SK-MEL-5 (cell line): ENCODE results near the gene PRR5L. TPM values are rescaled to one million over a fixed set of nuclear protein-coding genes. Genes with fewer than 3 reads are reported as not detected.
"Not testable (repeated sequence)": the region's sequence is repeated elsewhere in the genome, so short reads cannot be mapped to it uniquely, and the experiment has no call there.

Experiments used
- DNase-seq: peaks from one replicate; pipeline ENCODE4 v3.0.0-alpha.2; 2016; ENCODE audit warnings: low read depth, low spot score
- in situ Hi-C: cut with HindIII; loops from 2 replicates; pipeline ENCODE4 v1.10.0; 2016; ENCODE audit warnings: low sequenced_read_pairs, high pct_unique_total_duplicates, low pct_unique_long_range_greater_than_20kb
- total RNA-seq: library from RNA; depleted of rRNA; stranded (reverse); fragments of >200 nt; shearing (Covaris generic); gene quantifications from 2 replicates; pipeline ENCODE4 v1.2.3, GENCODE V29; 2014

PRR5L gene
- total RNA-seq, 1 experiment from 2014 or later, result 3.2 TPM

- DNase-seq, result no peak
- in situ Hi-C loops, result no loop called here
Observed at GRCh38 chr11:36311926-36312595, 16.0 kb downstream of the PRR5L start.

GRCh38 chr11:36312611-36313472, 16.8 kb downstream of the PRR5L start:
- DNase-seq, result no peak
- in situ Hi-C loops, result no loop called here

- in situ Hi-C loops, result no loop called here
- no peak for DNase-seq
Observed at GRCh38 chr11:36313750-36314433, 17.8 kb downstream of the PRR5L start.

GRCh38 chr11:36314434-36314767, 18.3 kb downstream of the PRR5L start:
- in situ Hi-C loops, result no loop called here

GRCh38 chr11:36316049-36316448, 20.0 kb downstream of the PRR5L start:
- DNase-seq, result no peak
- in situ Hi-C loops, result no loop called here

More at GRCh38 chr11:36314434-36314767, 18.3 kb downstream of the PRR5L start:
- DNase-seq, result no peak

- in situ Hi-C loops, result no loop called here
- DNase-seq, result no peak
Observed at GRCh38 chr11:36317992-36318391, 21.9 kb downstream of the PRR5L start.

DNA sequence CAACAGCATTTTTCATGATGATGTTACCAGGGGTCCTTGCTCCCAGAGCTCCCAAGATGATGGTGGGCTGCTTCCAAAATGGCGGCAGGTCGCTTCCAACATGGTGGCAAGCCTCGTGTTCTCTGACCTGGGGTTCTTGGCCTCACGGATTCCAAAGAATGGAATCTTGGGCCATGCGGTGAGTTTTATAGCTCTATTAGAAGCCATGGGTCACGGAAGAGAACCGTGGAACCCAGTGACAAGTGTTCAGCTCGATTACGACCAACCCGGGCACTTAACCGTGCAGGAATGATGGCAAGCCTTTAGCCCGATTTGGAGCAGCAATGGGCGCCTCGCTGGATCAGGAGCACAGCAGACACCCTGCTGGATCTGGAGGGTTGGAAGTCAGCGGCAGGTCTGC, 28.9 kb downstream of the PRR5L start:
- DNase-seq, in situ Hi-C loops: not testable (repeated sequence)

DNA sequence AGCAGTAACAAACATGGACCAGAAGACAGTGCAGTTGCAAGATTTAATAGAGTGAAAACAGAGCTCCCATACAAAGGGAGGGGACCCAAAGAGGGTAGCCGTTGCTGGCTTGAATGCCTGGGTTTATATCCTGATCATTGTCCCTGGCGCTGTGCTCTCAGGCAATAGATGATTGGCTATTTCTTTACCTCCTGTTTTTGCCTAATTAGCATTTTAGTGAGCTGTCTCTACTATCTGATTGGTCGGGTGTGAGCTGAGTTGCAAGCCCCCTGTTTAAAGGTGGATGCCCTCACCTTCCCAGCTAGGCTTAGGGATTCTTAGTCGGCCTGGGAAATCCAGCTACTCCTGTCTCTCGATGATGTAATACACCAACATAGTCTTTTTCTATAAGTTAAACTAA, 29.3 kb downstream of the PRR5L start:
- in situ Hi-C loops, DNase-seq: not testable (repeated sequence)

DNA sequence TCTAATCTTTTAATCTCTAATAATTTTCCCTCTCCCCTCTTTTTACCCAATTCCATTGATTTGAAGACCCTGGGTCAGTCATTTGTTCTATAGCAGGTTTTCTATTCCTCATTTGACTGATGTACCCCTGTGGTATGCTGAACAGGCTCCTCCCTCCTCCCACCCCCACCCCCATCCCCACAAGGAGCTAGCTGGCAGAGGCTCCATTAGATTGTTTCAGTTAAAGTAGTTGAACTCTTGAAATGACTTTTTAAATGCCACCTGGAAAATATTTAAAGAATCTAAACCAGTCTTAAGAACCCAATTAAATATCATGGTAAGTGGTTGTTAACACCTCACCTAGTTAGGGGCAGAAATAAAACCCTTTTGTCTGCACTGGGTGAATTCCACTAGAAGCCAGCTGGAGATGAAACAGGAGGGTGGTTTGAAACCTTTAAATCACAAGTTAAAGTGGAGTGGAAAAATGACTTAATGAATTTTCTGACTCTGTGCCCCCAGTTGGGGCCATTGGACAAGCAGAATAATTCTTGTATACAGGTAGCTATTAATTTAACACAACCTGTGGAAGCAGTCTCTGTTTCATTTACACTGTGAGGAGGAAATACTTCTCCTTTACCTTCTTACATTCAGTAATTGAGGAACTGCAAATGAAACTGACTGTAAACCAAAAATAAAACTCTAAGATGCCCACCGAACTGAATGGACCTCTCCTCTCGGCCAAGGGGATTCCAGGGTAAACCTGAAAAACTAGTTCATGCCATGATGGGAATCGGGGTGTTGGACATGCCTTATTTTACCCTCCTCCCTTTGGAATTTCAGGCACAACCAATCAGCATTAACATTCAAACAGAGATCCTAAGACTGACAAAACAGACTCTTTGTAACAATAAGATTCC, 30.7 kb downstream of the PRR5L start:
- no peak for DNase-seq
- in situ Hi-C loops, result no loop called here

GRCh38 chr11:36328966-36329673, 33.0 kb downstream of the PRR5L start:
- no peak for DNase-seq
- in situ Hi-C loops, result no loop called here

- in situ Hi-C loops, result no loop called here
Observed at GRCh38 chr11:36330411-36330810, 34.3 kb downstream of the PRR5L start.

GRCh38 chr11:36333468-36333867, 37.4 kb downstream of the PRR5L start:
- DNase-seq, result no peak
- in situ Hi-C loops, result no loop called here

More at GRCh38 chr11:36330411-36330810, 34.3 kb downstream of the PRR5L start:
- no peak for DNase-seq

DNA sequence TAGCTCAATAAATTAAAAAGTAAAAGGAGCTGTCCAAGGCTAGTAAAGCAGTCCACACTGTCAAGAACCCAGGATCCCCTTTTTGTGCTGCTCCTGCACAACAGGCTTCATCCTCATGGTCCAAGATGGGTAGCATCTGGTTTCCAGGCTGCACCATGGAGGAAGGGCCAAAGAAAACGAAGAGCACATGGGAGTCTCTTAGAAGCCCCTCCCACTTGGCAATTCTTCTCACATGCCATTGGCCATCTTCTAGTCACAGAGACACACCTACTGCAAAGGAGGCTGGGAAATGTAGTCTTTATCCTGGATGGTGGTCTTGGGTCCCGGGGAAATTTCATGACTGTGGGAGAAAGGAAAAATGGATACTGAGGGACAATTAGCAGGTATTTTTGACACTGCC, 37.8 kb downstream of the PRR5L start:
- in situ Hi-C loops, result no loop called here
- peak; percentile 77 for DNase-seq

- in situ Hi-C loops, result loop anchor here (5.0 kb wide), 1 partner anchor 43 kb away; the partner anchor contains the start of gene PRR5L
- DNase-seq, result no peak
Observed at GRCh38 chr11:36339888-36340287, 43.8 kb downstream of the PRR5L start.

DNA sequence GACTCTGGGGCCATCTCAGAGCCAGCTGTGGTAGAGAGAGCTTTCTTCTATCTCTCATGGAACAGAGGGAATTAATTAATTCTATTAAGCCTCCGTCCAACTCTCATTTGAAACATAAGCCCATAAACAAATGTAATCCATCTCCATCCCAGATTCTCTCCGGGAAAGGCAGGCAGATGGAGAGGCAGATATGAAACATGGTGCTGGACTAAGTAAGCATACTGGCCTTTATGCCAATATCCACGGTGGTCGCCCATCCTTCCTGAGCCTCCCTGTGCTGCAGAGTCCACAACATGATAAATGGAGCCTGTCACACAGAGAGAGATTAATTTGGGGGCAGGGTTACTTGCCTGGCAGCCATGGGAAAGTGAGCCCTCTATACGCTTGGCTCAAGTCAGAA, 44.8 kb downstream of the PRR5L start:
- no peak for DNase-seq
- in situ Hi-C loops, result loop anchor here (5.0 kb wide), 1 partner anchor 44 kb away; the partner anchor contains the start of gene PRR5L

GRCh38 chr11:36341915-36342314, 45.8 kb downstream of the PRR5L start:
- in situ Hi-C loops, result loop anchor here (5.0 kb wide), 1 partner anchor 45 kb away; the partner anchor contains the start of gene PRR5L

GRCh38 chr11:36342327-36342726, 46.2 kb downstream of the PRR5L start:
- no peak for DNase-seq
- in situ Hi-C loops, result loop anchor here (5.0 kb wide), 1 partner anchor 45 kb away; the partner anchor contains the start of gene PRR5L

More at GRCh38 chr11:36341915-36342314, 45.8 kb downstream of the PRR5L start:
- no peak for DNase-seq
